GM19463 (cell line): Measurements from ENCODE around the gene TMC6.
A peak's percentile ranks its signal among the peaks of the same experiment; 100 is the strongest.
"Not testable (repeated sequence)": the region's sequence is repeated elsewhere in the genome, so short reads cannot be mapped to it uniquely, and the experiment has no call there.

Experiments used
- ATAC-seq: cut with Tn5 transposase; IDR thresholded peaks from one replicate; pipeline ENCODE4 v1.9.1; 2021; ENCODE audit warnings: mild to moderate bottlenecking, moderate library complexity; ENCODE audit not compliant: unreplicated experiment

TMC6 gene, protein sequence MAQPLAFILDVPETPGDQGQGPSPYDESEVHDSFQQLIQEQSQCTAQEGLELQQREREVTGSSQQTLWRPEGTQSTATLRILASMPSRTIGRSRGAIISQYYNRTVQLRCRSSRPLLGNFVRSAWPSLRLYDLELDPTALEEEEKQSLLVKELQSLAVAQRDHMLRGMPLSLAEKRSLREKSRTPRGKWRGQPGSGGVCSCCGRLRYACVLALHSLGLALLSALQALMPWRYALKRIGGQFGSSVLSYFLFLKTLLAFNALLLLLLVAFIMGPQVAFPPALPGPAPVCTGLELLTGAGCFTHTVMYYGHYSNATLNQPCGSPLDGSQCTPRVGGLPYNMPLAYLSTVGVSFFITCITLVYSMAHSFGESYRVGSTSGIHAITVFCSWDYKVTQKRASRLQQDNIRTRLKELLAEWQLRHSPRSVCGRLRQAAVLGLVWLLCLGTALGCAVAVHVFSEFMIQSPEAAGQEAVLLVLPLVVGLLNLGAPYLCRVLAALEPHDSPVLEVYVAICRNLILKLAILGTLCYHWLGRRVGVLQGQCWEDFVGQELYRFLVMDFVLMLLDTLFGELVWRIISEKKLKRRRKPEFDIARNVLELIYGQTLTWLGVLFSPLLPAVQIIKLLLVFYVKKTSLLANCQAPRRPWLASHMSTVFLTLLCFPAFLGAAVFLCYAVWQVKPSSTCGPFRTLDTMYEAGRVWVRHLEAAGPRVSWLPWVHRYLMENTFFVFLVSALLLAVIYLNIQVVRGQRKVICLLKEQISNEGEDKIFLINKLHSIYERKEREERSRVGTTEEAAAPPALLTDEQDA

DNA sequence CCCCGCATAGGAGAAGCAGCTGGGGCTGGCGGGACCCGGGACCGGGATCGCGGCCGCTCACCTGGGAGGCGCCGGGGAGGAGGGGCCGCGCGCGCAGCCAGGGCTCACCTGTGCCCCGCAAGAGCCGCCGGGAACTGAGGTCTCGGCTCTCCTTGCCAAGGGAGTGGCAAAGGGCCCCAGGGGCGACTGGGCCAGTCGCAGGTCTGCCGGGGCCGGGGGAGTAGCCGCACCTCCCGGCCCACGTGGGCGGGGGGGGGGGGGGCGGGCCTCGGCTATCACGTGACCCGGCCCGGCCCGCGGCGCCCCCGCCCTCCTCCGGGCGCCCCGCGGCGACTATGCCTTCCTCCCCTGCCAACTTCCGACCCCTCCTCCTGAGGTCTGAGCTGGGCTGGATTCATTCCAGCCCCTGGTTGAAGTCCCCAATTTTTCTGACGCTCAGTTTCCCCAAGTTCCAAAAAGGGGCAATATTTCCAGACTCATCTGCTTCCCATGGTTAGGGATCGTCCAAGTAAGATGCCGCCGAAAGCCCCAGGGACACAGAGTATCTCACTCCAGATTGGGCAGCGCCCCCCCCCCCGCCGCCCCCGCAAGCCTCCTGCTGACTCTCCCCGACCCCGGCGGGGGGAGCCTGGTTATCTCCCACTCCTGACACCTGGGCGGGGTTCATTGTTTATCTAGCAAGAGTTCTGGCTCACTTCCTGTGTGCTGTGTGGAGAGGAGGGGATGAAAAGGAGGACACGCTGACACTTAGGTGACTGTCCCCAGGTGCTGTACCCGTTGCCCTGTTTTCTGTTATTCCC is at the start of gene TMC6:
Gene TMC6 (minus strand): TSS at position 205 of the 800 bp plus-strand sequence. CDS start 1,923 bp downstream, outside the sequence.
- no peak for ATAC-seq

DNA sequence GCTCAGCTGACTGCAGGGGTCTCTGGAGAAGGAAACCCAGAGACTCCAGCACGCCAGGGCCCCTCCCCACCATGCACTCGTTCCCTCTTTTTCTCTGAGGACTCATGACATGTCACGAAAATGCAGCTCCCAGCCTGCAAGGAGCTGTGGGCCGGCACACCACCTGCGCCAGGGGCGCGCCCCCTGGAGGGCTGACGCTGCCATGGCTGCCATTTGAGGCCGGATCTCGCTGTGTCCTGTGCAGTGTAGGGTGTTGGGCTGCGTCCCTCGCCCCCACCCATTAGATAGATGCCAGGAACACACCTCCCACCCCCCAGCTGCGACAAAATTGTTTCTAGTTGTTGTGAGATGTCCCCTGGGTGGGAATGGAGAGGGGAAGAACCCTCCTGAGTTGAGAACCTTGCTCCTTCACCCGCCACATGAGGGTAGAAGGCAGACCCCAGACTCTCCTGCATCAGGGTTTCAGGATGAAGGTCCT is 48.0 kb upstream of the TMC6 start:
- ATAC-seq = peak; percentile 38

DNA sequence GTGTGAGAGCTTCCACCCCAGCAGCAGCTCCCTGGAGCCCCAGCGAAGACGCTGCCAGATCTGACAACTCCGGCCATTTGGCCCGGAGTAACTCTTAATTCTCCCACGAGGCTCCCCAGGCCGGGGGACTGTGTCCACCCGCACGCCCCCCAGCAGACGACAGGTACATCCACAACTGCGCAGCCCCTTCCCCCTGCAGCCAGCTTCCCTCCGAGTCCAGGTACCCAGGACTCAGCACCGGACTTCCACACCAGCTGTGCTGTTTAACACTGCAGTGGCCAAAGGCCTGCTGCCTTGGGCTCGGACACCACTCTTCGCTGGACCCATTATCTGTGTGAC is 47.1 kb upstream of the TMC6 start:
- ATAC-seq = no peak

DNA sequence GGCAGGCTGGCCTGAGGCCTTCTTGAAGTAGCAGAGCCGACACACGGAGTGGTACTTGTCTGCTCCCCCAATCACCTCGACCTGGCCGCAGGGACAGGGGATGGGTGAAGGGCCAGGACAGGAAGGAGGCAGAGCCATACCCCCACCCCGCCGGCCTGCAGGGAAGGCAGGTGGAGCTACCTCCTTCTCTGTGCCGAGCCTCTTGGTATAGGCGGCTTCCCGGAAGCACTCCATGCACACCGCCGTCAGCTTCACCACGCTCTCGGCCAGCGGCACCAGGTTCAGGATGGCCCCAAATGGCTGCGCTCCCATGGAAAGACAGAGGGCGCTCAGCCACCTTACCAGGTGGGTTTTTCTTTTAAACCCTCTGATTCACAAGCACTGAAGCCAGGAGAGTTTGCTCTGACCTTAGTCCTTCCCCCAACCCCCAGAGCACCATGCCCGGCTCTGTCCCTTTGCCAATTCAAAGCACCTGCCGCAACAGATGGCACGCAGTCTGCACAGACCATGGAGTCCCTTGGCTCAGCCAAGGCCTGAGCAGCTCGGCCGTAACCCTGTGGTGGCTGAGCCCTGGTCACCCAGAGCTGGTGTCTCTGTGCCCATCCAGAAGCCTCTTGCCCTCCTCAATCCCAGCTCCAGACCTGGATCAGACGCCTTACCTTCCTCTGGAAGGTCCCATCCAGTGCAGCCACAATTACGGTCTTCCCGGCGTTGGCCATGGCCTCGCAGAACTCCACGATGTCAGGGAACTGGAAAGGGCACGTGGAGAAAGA is 46.5 kb upstream of the TMC6 start:
- ATAC-seq = no peak

DNA sequence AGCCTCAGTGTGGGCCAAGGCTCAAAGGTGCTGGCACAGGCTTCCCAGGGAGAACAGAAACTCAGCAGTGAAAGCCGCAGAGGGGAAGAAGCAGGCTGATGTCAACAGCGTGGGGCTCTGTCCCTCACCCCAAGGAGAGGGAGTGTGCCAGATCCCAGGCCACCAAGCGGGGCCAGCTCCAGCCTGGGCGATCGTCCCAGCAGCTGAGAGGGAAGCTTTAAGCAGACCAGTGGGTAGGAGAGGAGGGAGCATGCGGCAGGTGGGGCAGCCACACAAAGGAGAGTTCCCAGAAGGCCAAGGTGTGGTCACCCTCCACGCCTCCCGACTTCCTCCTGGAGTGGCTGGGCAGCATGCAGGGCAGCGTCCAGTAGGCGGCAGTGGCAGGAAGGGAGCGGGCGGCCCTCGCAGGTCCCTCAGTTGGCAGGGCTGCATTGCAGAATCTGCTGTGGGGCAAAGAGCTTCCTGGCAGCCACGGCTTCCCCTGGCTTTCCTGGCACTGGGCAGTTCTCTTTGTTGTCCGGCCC is 45.9 kb upstream of the TMC6 start:
- ATAC-seq = no peak

DNA sequence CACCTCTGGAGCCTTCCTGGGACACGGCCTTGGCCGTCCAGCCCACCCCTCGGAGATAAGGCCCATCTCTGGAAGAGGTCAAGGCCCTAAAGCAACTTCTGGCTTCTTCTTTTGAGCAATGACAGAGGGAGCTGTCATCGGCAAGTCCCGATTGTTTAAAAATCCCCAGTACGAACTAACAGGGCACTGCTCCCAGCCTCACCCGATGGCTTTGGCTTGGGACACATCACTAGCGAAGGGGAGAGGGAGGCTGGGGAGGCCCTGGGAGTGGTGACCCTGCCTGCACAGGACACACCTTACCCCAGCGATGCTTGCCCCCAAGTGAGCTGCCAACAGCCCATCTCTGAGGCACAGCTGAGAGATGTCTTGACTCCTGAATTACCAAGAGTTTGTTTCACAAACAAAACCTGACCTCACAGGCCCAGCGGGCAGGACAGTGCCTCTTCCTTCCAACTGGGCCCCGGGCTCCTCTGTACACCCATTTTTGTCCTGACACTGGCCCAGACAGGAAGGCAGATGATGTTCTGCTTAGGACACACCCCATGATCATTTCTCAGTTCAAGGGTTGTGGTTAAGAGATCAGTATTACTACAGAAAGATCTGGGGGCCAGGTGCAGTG is 44.7 kb upstream of the TMC6 start:
- ATAC-seq = no peak

DNA sequence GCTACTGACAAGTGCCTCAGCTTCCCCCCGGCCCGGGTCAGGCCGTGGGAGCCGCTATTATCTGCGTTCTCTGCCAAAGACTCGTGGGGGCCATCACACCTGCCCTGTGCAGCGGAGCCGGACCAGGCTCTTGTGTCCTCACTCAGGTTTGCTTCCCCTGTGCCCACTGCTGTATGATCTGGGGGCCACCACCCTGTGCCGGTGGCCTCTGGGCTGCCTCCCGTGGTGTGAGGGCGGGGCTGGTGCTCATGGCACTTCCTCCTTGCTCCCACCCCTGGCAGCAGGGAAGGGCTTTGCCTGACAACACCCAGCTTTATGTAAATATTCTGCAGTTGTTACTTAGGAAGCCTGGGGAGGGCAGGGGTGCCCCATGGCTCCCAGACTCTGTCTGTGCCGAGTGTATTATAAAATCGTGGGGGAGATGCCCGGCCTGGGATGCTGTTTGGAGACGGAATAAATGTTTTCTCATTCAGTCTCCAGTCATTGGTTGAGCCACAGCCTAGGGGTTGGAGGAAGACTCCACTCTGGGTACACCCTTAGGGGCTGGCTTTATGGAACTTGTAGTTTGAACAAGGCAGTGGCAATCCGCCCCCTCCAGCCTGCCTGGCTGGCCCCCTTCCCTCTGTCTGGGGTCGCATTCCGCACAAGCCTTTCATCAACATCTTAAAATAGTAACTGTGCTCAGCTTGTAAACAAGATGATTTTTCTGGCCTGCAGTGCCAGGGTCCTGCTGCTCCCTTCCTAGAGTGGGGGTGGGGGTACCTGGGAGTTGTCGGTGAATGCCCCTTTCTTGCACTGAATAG is 43.9 kb upstream of the TMC6 start:
- no peak for ATAC-seq

DNA sequence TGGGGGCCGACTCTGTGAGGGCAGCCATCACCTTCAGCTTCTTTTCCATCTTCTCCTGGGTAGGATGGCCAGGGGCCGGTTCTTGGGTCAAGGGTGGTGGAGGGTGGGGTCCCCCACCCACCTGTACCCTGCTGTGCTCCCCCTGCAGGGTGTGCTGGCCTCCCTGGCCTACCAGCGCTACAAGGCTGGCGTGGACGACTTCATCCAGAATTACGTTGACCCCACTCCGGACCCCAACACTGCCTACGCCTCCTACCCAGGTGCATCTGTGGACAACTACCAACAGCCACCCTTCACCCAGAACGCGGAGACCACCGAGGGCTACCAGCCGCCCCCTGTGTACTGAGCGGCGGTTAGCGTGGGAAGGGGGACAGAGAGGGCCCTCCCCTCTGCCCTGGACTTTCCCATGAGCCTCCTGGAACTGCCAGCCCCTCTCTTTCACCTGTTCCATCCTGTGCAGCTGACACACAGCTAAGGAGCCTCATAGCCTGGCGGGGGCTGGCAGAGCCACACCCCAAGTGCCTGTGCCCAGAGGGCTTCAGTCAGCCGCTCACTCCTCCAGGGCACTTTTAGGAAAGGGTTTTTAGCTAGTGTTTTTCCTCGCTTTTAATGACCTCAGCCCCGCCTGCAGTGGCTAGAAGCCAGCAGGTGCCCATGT is 43.2 kb upstream of the TMC6 start:
- not testable (repeated sequence) for ATAC-seq

DNA sequence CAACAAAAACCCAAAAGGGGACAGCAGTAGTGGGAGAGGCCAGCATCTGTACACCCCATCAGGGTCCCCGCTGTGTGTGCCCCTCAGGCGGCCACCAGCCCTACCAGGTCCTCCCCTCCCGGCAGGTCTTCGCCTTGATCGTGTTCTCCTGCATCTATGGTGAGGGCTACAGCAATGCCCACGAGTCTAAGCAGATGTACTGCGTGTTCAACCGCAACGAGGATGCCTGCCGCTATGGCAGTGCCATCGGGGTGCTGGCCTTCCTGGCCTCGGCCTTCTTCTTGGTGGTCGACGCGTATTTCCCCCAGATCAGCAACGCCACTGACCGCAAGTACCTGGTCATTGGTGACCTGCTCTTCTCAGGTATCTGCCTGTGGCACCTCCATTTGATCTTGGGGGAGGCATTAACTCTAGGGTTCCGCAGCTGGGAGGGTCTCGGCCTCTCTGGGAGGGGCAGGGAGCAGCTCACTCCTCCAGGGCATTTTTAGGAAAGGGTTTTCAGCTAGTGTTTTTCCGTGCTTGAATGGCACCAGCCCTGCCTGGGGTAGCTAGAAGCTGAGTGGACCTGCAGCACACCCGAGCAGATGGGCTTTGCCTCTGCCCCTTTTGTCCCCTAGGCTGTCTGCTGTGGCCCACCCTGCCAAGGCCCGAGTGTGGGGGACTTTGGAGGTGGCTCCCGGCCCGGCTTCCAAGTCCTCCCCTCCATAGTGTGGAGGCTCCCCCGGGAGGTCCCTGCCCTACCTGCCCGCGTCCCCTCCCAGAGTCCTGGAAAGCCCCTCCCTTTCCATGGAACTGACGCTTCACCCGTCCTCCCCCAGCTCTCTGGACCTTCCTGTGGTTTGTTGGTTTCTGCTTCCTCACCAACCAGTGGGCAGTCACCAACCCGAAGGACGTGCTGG is 42.4 kb upstream of the TMC6 start:
- ATAC-seq = no peak

DNA sequence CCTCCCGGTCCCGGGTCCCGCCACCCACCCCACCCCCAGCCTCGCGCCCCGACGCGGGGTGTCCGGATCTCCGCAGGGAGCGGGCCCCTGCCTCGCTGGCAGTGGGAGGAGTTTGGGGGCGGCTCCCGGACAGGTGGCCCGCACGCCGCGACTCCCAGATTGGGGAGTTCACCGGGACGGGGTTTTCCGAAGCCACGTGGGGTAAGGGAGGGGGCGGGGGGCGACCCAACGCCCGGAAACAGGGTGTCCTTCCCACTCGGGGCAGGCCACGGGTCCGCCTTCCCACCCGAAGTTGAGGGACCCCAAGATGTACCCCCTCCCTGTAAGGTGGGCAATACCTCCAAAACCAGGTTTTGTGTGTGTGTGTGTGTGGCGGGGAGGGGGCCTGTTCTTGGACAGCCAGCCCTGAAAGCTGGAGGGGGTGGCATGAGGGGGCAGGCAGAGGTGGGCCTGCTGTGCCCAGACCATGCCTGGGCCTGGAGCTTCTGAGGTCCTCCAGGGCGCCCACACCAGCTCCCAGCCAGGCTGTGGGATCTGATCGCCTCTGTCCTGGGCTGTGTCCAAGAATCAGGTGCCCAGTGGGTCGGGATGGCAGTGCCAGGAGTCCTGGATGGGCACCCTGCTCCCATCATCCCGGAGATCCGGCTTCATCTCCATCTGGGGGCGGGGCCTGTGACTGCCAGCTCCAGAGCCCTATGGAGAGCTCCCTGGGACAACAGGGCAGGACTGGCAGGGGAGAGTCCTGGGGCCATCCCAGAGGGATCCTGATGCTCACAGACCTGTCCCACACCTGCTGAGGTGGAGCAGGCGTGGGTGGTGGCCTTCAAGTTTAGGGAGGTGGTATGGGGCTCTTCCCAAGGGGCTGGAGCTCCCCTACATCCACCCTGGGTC is 40.6 kb upstream of the TMC6 start:
- peak; percentile 34 for ATAC-seq

DNA sequence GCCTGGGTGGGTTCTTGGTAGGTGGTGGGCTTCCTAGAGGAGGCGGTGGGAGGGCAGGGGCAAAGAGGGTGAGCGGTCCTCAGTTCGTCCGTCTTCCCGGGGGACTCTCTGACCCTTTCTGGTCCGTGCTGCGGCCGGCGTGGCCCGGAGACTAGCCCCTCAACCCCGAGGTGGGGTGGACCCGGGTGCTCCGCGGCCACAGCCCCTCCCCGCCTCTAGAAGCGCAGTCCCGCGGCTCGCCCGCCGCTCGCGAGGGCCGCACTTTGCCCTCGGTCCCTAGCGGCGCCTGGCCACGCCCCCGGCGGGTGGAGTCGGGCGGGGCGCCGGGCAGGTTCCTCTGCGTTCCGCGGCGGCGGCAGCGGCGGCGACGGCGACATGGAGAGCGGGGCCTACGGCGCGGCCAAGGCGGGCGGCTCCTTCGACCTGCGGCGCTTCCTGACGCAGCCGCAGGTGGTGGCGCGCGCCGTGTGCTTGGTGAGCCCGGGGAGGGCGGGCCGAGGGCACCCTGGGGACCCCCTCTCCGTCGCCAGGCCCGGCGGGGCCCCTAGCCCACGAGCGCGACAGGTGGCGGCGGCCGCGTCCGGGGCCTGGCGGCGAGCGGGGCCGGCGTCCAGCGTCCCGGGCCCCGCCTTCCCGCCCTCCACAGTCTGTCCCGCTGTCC is 39.8 kb upstream of the TMC6 start, which contains the start of gene SYNGR2:
Gene SYNGR2 (plus strand): TSS at position 340 of the 661 bp plus-strand sequence. CDS start 36 bp downstream, at position 376.
- ATAC-seq = peak; percentile 57

DNA sequence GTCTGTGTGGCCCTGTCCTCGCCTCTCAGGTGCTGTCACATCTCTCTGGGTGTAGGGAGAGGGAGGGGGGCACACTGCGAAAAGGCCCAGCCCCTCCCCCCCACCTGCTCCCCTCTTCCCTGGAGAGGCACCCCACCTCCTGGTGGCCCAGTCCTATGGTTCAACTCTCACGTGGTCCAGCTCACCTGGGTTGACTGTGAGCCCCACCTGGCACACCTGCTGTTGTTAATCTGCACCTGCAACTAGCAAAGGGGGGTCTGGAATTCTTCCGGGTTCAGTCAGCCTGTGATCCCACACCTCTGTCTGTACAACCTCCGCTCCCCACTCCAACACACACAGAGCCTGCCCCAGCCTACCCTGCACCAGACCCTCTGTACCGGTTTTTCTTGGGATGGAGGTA is 37.9 kb upstream of the TMC6 start:
- no peak for ATAC-seq

DNA sequence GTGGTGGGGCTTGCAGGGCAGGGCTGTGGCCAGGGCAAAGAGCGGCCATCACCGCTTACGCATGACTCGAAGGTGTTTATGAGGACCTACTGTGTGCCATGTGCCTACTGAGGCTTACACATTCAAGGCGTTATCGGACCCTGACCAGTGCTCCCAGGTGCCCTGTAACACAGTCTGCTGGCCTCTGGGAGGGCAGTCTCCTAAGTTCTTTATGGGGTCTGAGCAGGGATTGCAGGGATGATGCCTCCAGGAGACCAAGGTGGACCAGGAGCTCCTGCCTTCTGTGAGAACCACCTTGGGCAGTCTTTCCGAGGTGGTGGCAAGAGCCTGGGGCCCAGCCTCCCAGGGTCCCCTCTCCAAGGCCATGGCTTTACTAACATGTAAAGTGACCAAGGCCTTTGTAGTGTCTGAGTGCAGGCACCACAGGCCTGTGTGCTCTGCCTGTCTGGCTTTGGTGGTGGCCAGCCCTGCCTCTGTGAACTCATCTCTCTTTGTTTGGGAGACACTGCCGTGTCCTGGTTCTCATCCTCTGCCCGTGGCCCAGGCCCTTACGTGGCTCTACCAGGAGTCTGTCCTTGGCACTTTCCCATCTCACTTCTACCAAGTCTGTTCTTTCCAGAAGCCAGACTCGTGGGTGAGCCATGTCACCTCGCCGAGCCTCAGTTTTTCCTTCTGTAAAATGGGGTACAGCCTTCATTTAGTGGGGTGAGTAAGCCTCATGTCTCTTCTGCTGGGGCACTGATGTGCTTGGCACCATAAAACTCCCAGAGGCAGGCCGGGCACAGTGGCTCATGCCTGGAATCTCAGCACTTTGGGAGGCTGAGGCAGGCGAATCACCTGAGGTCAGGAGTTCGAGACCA is 36.4 kb upstream of the TMC6 start:
- ATAC-seq = no peak

DNA sequence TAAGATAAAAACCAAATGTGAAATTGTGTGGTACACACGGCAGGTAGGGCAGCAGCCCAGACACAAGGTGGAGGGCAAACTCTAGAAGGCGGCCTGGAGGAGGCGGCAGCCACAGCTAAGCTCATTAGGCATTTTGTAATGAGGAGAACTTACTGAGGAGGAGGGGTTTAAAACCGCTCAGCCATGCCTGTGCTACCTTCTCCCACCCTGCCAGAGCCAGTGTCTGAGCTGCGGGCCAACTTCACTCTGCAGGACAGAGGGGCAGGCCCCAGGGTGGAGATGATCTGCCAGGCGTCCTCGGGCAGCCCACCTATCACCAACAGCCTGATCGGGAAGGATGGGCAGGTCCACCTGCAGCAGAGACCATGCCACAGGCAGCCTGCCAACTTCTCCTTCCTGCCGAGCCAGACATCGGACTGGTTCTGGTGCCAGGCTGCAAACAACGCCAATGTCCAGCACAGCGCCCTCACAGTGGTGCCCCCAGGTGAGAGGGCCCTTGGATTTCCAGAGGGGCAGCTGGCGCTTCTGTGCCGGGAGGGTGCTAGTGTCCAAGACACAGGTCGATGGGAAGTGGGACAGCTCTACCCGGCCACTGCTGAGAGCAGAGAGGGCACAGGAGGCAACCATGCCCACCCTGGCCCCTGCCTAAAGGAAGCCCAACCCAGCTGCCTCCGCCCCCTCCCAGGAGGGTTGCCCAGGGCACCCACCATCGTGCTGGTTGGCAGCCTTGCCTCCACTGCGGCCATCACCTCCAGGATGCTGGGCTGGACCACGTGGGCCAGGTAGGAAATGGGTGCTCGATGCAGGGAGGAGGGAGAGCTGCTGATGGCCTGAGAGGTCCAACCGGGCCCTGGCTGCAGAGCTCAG is 35.6 kb upstream of the TMC6 start:
- ATAC-seq = no peak
